GM21737 (cell line): Measurements from ENCODE around the gene ZBTB5.
"Not testable (repeated sequence)": the region's sequence is repeated elsewhere in the genome, so short reads cannot be mapped to it uniquely, and the experiment has no call there.

Experiments
- ATAC-seq: cut with Tn5 transposase; IDR thresholded peaks from one replicate; pipeline ENCODE4 v1.9.1; 2021; ENCODE audit warnings: mild to moderate bottlenecking, moderate library complexity; ENCODE audit not compliant: unreplicated experiment

Gene ZBTB5

DNA sequence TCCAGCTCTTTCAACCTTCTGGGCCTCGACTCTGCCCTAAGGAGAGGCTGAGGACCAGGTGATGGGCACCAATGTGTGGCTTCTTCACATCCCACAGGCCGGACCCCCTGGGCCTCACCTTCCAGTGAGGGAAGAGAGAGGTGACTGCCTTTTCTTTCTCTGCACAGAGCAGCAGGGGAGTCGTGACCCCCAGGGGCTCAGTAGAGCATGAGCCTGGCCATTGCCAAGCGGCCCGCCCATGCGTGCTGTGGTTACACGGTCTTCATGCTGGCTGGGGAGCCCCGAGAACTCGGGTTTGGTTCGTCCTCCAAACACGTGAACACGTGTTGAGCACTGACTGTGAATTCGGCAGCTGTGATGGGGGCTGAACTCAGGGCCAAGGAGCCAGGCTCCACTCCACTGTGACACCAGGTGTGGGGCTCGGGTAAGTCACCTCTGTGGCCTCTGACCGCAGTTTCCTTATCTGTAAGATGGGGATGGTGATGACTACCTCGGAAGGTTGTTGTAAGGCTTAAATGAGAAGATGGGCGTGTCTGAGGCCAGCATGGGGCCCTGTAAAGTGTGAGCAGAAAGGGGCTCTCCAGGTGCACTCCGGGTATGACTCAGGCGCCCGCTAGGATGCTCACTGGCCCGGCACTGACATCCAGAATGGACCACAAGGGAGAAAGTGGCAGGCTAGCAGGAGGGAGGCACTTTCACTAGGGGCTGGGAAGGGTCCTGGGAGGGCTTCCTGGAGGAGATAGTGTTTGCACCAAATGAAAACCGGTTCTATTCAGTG lies 56.1 kb downstream of the ZBTB5 start:
- peak; percentile 82 for ATAC-seq

GRCh38 chr9:37407468-37407867 lies 57.8 kb downstream of the ZBTB5 start:
- no peak for ATAC-seq

- ATAC-seq: no peak
Observed at GRCh38 chr9:37406603-37407401, 58.4 kb downstream of the ZBTB5 start.

GRCh38 chr9:37405764-37406380 lies 59.4 kb downstream of the ZBTB5 start:
- ATAC-seq: no peak

GRCh38 chr9:37405350-37405749 lies 59.9 kb downstream of the ZBTB5 start:
- ATAC-seq: no peak

DNA sequence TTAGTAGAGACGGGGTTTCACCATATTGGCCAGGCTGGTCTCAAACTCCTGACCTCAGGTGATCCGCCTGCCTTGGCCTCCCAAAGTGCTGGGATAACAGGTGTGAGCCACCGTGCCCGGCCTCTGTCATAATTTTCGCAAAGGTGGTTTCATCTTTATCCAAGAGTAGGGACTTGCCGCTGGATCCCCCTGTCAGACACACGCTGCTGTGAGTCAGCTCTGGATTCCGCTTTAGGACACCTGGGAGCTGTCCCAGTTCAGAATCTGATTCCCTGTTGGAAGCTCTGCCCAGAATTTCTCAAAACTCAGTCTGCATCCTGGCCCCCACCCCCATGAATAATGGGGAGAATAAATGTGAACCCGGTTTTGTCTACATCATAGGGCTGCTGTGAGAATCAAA lies 60.7 kb downstream of the ZBTB5 start:
- ATAC-seq: no peak

DNA sequence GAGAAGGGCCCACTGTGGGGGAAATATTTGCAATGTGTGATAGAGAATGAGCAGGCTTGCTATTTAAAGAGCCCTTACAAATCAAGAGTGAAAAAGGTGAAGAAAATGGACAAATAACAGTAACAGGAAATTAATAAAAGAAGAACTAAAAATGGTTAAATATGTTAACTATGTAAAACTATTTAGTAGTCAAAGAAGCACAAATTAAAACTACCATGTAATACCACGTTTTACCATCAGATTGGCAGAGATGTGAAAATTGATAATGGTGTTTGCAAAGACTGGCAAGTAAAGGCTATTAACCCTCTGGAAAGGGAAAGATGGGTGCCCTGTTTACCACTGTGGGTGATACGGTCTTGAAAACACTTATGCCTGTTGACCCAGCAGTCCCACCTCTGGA lies 65.9 kb downstream of the ZBTB5 start:
- ATAC-seq: no peak

- ATAC-seq: no peak
Observed at GRCh38 chr9:37398464-37399025, 66.7 kb downstream of the ZBTB5 start.

DNA sequence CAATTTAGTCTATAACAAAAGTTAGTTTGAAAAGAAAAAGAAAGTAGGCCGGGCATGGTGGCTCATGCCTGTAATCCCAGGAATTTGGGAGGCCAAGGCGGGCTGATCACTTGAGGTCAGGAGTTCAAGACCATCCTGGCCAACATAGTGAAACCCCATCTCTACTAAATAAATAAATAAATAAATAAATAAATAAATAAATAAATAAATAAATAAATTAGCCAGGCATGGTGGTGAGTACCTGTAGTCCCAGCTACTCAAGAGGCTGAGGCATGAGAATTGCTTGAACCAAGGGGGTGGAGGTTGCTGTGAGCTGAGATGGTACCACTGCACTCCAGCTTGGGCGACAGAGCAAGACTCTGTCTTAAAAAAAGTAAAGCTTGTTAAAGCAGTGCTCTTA lies 67.3 kb downstream of the ZBTB5 start:
- not testable (repeated sequence) for ATAC-seq

DNA sequence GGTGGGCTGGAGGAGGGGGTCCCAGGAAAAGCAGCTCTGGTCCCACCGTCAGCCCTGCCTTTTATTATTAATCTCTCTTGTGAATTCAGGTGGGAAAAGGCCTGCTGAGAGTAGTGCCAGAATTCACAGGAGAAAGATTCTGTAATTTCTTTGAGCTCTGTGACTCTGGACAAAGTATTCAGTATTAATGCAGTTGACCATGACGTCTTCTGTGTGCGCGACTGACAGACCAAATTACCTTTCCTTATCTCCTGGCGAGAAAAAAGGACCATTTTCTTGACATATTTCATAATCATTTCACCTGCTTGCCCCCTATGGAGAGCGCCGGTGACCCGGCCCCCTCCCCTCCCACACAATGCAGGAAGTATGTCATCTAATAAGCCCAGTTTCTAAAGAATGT lies 69.6 kb downstream of the ZBTB5 start:
- no peak for ATAC-seq

DNA sequence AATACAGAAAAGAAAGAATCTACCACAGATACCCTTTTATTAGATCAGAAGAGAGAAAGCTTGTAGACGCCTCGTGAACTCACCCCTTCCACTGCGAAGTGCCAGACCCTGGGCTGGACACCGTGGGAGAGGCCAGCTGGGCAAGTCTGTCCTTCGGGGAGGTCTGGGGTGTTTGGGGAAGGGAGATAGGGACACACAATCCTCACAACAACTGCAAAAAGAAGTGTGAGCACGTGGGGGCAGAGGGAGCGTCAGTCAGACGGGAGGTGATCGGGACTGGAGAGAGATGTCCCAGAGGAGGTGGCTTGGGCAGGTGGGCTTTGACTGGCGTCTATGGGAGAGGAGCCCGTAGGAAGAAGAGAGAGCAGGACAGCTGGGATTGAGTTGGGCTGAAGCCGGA lies 70.0 kb downstream of the ZBTB5 start:
- no peak for ATAC-seq

- no peak for ATAC-seq
Observed at GRCh38 chr9:37392272-37392671, 73.0 kb downstream of the ZBTB5 start.

DNA sequence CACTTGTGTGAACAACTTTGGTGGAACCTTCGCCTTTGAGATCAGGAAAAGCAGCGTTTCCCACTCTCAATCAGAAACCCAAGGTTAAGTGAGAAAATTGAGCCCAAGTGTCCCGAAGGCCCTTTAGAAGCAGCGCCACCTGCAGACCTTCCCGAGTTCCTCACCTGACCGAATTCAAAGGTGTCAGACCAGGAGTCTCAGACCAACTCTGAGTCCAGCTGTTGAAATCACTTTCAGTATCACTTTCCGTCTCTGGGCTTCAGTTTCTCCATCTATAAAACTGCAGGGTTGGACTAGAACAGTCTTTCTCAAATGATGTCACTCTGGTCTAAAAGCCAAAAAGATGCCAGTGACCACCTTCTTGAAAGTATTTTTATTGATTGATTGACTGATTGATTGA lies 74.5 kb downstream of the ZBTB5 start:
- peak; percentile 79 for ATAC-seq
